Measurements from ENCODE around the gene UBR3. TPM values are rescaled to one million over a fixed set of nuclear protein-coding genes. Genes with fewer than 3 reads are reported as not detected.

UBR3 gene
- total RNA-seq, 1 experiment from 2014 or later, result 30.0 TPM

GRCh38 chr2:169828141-169828811 is 1.0 kb downstream of the UBR3 start:
- Mint-ChIP-seq H3K4me1 (ENCODE audit: insufficient read depth, unreplicated experiment) (peaks cover 17% of the 10 kb centered on the region), H3K9me3 (ENCODE audit: unreplicated experiment) (no peaks in the 10 kb centered on the region), H3K4me3 (ENCODE audit: unreplicated experiment) (peak overlapping the region; percentile 95), H3K36me3 (ENCODE audit: insufficient read depth, unreplicated experiment) (peaks cover 9% of the 10 kb centered on the region), H3K27me3 (ENCODE audit: insufficient read depth, unreplicated experiment) (no peaks in the 10 kb centered on the region), H3K27ac (ENCODE audit: low read depth, unreplicated experiment) (peak overlapping the region; percentile 63)
- POLR2A ChIA-PET, result interaction anchor here (0.6 to 2.5 kb wide), 19 partner anchors 10 to 1485 kb away, joined by 3 to 29 read pairs (median 4); partner anchors contain the start of genes FASTKD1, GORASP2, PPIG and SSB
- no TSS peak for BruUV-seq (replicated peaks)
- CTCF ChIA-PET, result interaction anchor here (0.6 to 2.3 kb wide), 14 partner anchors 9 to 177 kb away, joined by 3 to 15 read pairs (median 3); no protein-coding TSS in a partner anchor
- DNase-seq (ENCODE audit: unreplicated experiment), result peak; percentile 63
- intact Hi-C loops (cut with micrococcal nuclease), result no loop called here
- TF ChIP-seq, protein P1, sequence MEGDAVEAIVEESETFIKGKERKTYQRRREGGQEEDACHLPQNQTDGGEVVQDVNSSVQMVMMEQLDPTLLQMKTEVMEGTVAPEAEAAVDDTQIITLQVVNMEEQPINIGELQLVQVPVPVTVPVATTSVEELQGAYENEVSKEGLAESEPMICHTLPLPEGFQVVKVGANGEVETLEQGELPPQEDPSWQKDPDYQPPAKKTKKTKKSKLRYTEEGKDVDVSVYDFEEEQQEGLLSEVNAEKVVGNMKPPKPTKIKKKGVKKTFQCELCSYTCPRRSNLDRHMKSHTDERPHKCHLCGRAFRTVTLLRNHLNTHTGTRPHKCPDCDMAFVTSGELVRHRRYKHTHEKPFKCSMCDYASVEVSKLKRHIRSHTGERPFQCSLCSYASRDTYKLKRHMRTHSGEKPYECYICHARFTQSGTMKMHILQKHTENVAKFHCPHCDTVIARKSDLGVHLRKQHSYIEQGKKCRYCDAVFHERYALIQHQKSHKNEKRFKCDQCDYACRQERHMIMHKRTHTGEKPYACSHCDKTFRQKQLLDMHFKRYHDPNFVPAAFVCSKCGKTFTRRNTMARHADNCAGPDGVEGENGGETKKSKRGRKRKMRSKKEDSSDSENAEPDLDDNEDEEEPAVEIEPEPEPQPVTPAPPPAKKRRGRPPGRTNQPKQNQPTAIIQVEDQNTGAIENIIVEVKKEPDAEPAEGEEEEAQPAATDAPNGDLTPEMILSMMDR (IDR thresholded peaks at IDR 0.05; ENCODE audit: unreplicated experiment), result no peak

GRCh38 chr2:169834401-169834800 is 7.1 kb downstream of the UBR3 start:
- CTCF ChIA-PET, result interaction anchor here (0.8 kb wide), 1 partner anchor 9 kb away, joined by 4 read pairs; the partner anchor contains the start of gene METTL5
- no peak for DNase-seq (ENCODE audit: unreplicated experiment)
- Mint-ChIP-seq H3K4me3 (ENCODE audit: unreplicated experiment) (no peak overlapping the region), H3K9me3 (ENCODE audit: unreplicated experiment) (no peaks in the 10 kb centered on the region), H3K27ac (ENCODE audit: low read depth, unreplicated experiment) (no peak overlapping the region), H3K36me3 (ENCODE audit: insufficient read depth, unreplicated experiment) (no peaks in the 10 kb centered on the region), H3K27me3 (ENCODE audit: insufficient read depth, unreplicated experiment) (no peaks in the 10 kb centered on the region), H3K4me1 (ENCODE audit: insufficient read depth, unreplicated experiment) (no peaks in the 10 kb centered on the region)
- intact Hi-C loops (cut with micrococcal nuclease), result no loop called here
- POLR2A ChIA-PET, result no interaction called here
- no TSS peak for BruUV-seq (replicated peaks)
- TF ChIP-seq, protein P1 (IDR thresholded peaks at IDR 0.05; ENCODE audit: unreplicated experiment), result no peak

GRCh38 chr2:169838743-169839489 is 11.7 kb downstream of the UBR3 start:
- H3K4me1 Mint-ChIP-seq (ENCODE audit: insufficient read depth, unreplicated experiment), result peaks cover 6% of the 10 kb centered on the region
- no peak for DNase-seq (ENCODE audit: unreplicated experiment)
- H3K4me3 Mint-ChIP-seq (ENCODE audit: unreplicated experiment), result no peak overlapping the region
- ChIA-PET CTCF (interaction anchor here (0.7 to 1.1 kb wide), 4 partner anchors 10 to 1729 kb away, joined by 3 to 6 read pairs (median 4); partner anchors contain the start of gene METTL5), POLR2A (interaction anchor here (0.7 kb wide), 1 partner anchor 75 kb away, joined by 3 read pairs; no protein-coding TSS in a partner anchor)
- no peak overlapping the region for H3K27ac Mint-ChIP-seq (ENCODE audit: low read depth, unreplicated experiment)
- H3K9me3 Mint-ChIP-seq (ENCODE audit: unreplicated experiment), result no peaks in the 10 kb centered on the region
- H3K27me3 Mint-ChIP-seq (ENCODE audit: insufficient read depth, unreplicated experiment), result no peaks in the 10 kb centered on the region
- no peaks in the 10 kb centered on the region for H3K36me3 Mint-ChIP-seq (ENCODE audit: insufficient read depth, unreplicated experiment)
- BruUV-seq (replicated peaks), result no TSS peak
- TF ChIP-seq, protein P1 (IDR thresholded peaks at IDR 0.05; ENCODE audit: unreplicated experiment), result no peak
- intact Hi-C loops (cut with micrococcal nuclease), result no loop called here

Data from MCF 10A (cell line).